Activated CD8-positive, alpha-beta T cell treated with anti-CD3 and anti-CD28 coated beads for 36 hours (primary cell): ENCODE data around the gene HMCN2. TPM values are rescaled to one million over a fixed set of nuclear protein-coding genes. Genes with fewer than 3 reads are reported as not detected.

ENCODE experiments used
- ATAC-seq: fragments of 200-7000 bp; cut with Tn5 transposase; one replicate; pipeline ENCODE4 v1.10.0; 2021; ENCODE audit warnings: mild to moderate bottlenecking, moderate library complexity
- CTCF ChIA-PET: fragments of 350-600 bp; sonication (Branson Sonifier 250); formaldehyde crosslinking; loops from one replicate; lab custom pipeline; 2021; ENCODE audit warnings: antibody characterized with exemption; lab: Charles Lee
- POLR2A ChIA-PET: fragments of 350-600 bp; sonication (Branson Sonifier 250); formaldehyde crosslinking; loops from one replicate; lab custom pipeline; 2021; ENCODE audit warnings: antibody characterized with exemption; lab: Charles Lee
- DNase-seq: peaks from one replicate; pipeline ENCODE4 v3.0.0-alpha.2; 2020
- H3K27ac Mint-ChIP-seq: one replicate; pipeline ENCODE4 v1.8.0; 2021; ENCODE audit warnings: mild to moderate bottlenecking, mixed read lengths
- H3K27me3 Mint-ChIP-seq: one replicate; pipeline ENCODE4 v1.8.0; 2021; ENCODE audit warnings: mixed read lengths
- H3K36me3 Mint-ChIP-seq: one replicate; pipeline ENCODE4 v1.8.0; 2021; ENCODE audit warnings: low read depth, mixed read lengths
- H3K4me1 Mint-ChIP-seq: one replicate; pipeline ENCODE4 v1.8.0; 2021; ENCODE audit warnings: low read depth, mixed read lengths
- H3K4me3 Mint-ChIP-seq: one replicate; pipeline ENCODE4 v1.8.0; 2021; ENCODE audit warnings: mild to moderate bottlenecking, moderate library complexity, mixed read lengths
- H3K9me3 Mint-ChIP-seq: one replicate; pipeline ENCODE4 v1.8.0; 2021; ENCODE audit warnings: mixed read lengths
- CTCF ChIP-seq: fragments of 200-600 bp; IDR thresholded peaks from one replicate; pipeline ENCODE4 v1.8.0; 2022; ENCODE audit warnings: antibody characterized with exemption, mild to moderate bottlenecking
- intact Hi-C: fragments of 100-400 bp; cut with micrococcal nuclease; formaldehyde crosslinking; loops from one replicate; pipeline ENCODE4 v1.10.0; 2022
- total RNA-seq, 2 experiments: library from RNA; stranded (reverse); gene quantifications; one replicate each; pipeline ENCODE4 v1.2.3, GENCODE V29; 2021

The HMCN2 gene
- total RNA-seq, 2 experiments from 2014 or later, result not detected

- no peaks in the 10 kb centered on the region for H3K4me1 Mint-ChIP-seq
- intact Hi-C loops, result no loop called here
- H3K27me3 Mint-ChIP-seq, result peaks cover 16% of the 10 kb centered on the region
- ChIA-PET POLR2A (no interaction called here), CTCF (no interaction called here)
- no peak for ATAC-seq
- H3K36me3 Mint-ChIP-seq, result no peaks in the 10 kb centered on the region
- DNase-seq, result no peak
- no peak overlapping the region for H3K4me3 Mint-ChIP-seq
- H3K27ac Mint-ChIP-seq, result no peak overlapping the region
- TF ChIP-seq CTCF, result no peak
- H3K9me3 Mint-ChIP-seq, result no peaks in the 10 kb centered on the region
Observed at GRCh38 chr9:130474106-130474505, 208.5 kb downstream of the HMCN2 start.

- DNase-seq (no peak), ATAC-seq (no peak)
- Mint-ChIP-seq H3K27ac (no peak overlapping the region), H3K9me3 (no peaks in the 10 kb centered on the region), H3K36me3 (no peaks in the 10 kb centered on the region), H3K4me3 (no peak overlapping the region), H3K27me3 (peaks cover 14% of the 10 kb centered on the region), H3K4me1 (no peaks in the 10 kb centered on the region)
- intact Hi-C loops, result no loop called here
- CTCF ChIA-PET, result no interaction called here
- no peak for TF ChIP-seq CTCF
- POLR2A ChIA-PET, result interaction anchor here (1.5 kb wide), 1 partner anchor 217 kb away, joined by 4 read pairs; the partner anchor contains the start of gene EXOSC2
Observed at GRCh38 chr9:130476151-130476730, 210.7 kb downstream of the HMCN2 start.

- intact Hi-C loops, result no loop called here
- DNase-seq (no peak), ATAC-seq (no peak)
- H3K27ac Mint-ChIP-seq, result no peak overlapping the region
- no peaks in the 10 kb centered on the region for H3K4me1 Mint-ChIP-seq
- no peaks in the 10 kb centered on the region for H3K9me3 Mint-ChIP-seq
- CTCF ChIA-PET, result interaction anchor here (1.1 kb wide), 1 partner anchor 17 kb away, joined by 3 read pairs; no protein-coding TSS in a partner anchor
- peaks cover 14% of the 10 kb centered on the region for H3K27me3 Mint-ChIP-seq
- POLR2A ChIA-PET, result interaction anchor here (0.6 kb wide), 1 partner anchor 33 kb away, joined by 4 read pairs; no protein-coding TSS in a partner anchor
- no peak overlapping the region for H3K4me3 Mint-ChIP-seq
- H3K36me3 Mint-ChIP-seq, result no peaks in the 10 kb centered on the region
- TF ChIP-seq CTCF, result no peak
Observed at GRCh38 chr9:130477564-130477963, 212.0 kb downstream of the HMCN2 start.

- Mint-ChIP-seq H3K27ac (no peak overlapping the region), H3K27me3 (peaks cover 17% of the 10 kb centered on the region), H3K4me3 (no peak overlapping the region), H3K4me1 (no peaks in the 10 kb centered on the region), H3K36me3 (no peaks in the 10 kb centered on the region), H3K9me3 (no peaks in the 10 kb centered on the region)
- DNase-seq (no peak), ATAC-seq (no peak)
- intact Hi-C loops, result no loop called here
- POLR2A ChIA-PET, result no interaction called here
- CTCF ChIA-PET, result no interaction called here
- TF ChIP-seq CTCF, result no peak
Observed at GRCh38 chr9:130478152-130478551, 212.6 kb downstream of the HMCN2 start.

GRCh38 chr9:130478736-130479575 lies 213.4 kb downstream of the HMCN2 start:
- H3K27ac Mint-ChIP-seq, result no peak overlapping the region
- peaks cover 20% of the 10 kb centered on the region for H3K27me3 Mint-ChIP-seq
- no peaks in the 10 kb centered on the region for H3K36me3 Mint-ChIP-seq
- POLR2A ChIA-PET, result no interaction called here
- CTCF ChIA-PET, result no interaction called here
- no peak for DNase-seq
- intact Hi-C loops, result no loop called here
- no peaks in the 10 kb centered on the region for H3K9me3 Mint-ChIP-seq
- ATAC-seq, result no peak
- H3K4me3 Mint-ChIP-seq, result no peak overlapping the region
- TF ChIP-seq CTCF, result no peak
- H3K4me1 Mint-ChIP-seq, result no peaks in the 10 kb centered on the region
